HepG2 (cell line): ENCODE measurements around the gene NXPH1. TPM values are rescaled to one million over a fixed set of nuclear protein-coding genes. Genes with fewer than 3 reads are reported as not detected.

ENCODE experiments used
- ATAC-seq: fragments of 200-7000 bp; cut with Tn5 transposase; 3 replicates; pipeline ENCODE4 v1.9.1; 2020; ENCODE audit warnings: mild to moderate bottlenecking, moderate library complexity
- BruUV-seq: library from RNA; stranded (reverse); fragments of 400-500 nt; replicated peaks from 2 replicates; lab custom pipeline; 2021; lab: Mats Ljungman, UMichigan
- CTCF ChIA-PET: fragments of 300-600 bp; formaldehyde crosslinking; extraction: SDS; loops from one replicate; lab custom pipeline; 2021; ENCODE audit warnings: low total read pairs, inconsistent platforms, low intra/inter-chr PET ratio; lab: Yijun Ruan, JAX
- POLR2A ChIA-PET: fragments of 350-600 bp; sonication (Branson Sonifier 250); formaldehyde crosslinking; loops from one replicate; lab custom pipeline; 2020; ENCODE audit warnings: antibody characterized with exemption, inconsistent platforms; lab: Yijun Ruan, JAX
- DNase-seq: peaks from one replicate; pipeline ENCODE4 v3.0.0-alpha.2; 2015; ENCODE audit warnings: low spot score
- FAIRE-seq: peaks from 3 replicates; lab custom pipeline; 2011; peaks lifted over from hg19 to GRCh38; lab: Jason Lieb, UNC
- H2AFZ ChIP-seq: one replicate; pipeline ENCODE4 v1.6.1; 2011; ENCODE audit warnings: low read length, inconsistent platforms
- H3K27ac ChIP-seq: fragments of 300-600 bp; 3 replicates; pipeline ENCODE4 v1.8.0; 2011; ENCODE audit warnings: mixed run types, mild to moderate bottlenecking, mixed read lengths, low read length, inconsistent platforms; ENCODE audit not compliant: insufficient read depth; ENCODE audit errors: extremely low read length
- H3K27me3 ChIP-seq, 2 experiments: fragments of 200-600 bp in 1 of 2; 2 replicates in 1 of 2; 3 replicates in 1 of 2; pipeline versions ENCODE4 v1.6.0 to v1.8.0; 2011; ENCODE audit warnings: low read length in 2 of 2, mild to moderate bottlenecking in 2 of 2, moderate library complexity in 2 of 2, inconsistent platforms in 1 of 2; ENCODE audit not compliant: insufficient read depth in 2 of 2, control insufficient read depth in 1 of 2
- H3K36me3 ChIP-seq, 2 experiments: fragments of 200-600 bp in 1 of 2; replicated peaks in 1 of 2; 2 replicates in 1 of 2; 3 replicates in 1 of 2; pipeline versions ENCODE4 v1.5.1 to v1.8.0; 2011; ENCODE audit warnings: low read length in 2 of 2, inconsistent platforms in 1 of 2; ENCODE audit not compliant: insufficient read depth in 2 of 2, control insufficient read depth in 1 of 2
- H3K4me1 ChIP-seq: 2 replicates; pipeline ENCODE4 v1.5.1; 2012; ENCODE audit warnings: low read length, inconsistent platforms; ENCODE audit not compliant: insufficient read depth
- H3K4me2 ChIP-seq: 2 replicates; pipeline ENCODE4 v1.6.0; 2011; ENCODE audit warnings: low read depth, low read length, inconsistent platforms
- H3K4me3 ChIP-seq, 3 experiments: fragments of 200-600 bp in 1 of 3; sonication (generic), shearing (Covaris generic) in 1 of 3; replicated peaks in 1 of 3; 2 replicates each; pipeline ENCODE4 v1.5.1; 2011 to 2016; ENCODE audit warnings: low read length in 3 of 3, inconsistent platforms in 2 of 3, low read depth in 2 of 3, mild to moderate bottlenecking in 2 of 3, control low read depth in 1 of 3, mixed read lengths in 1 of 3; ENCODE audit not compliant: insufficient read depth in 1 of 3
- H3K79me2 ChIP-seq: one replicate; pipeline ENCODE4 v1.6.1; 2011; ENCODE audit warnings: low read length, inconsistent platforms; ENCODE audit not compliant: insufficient read depth
- H3K9ac ChIP-seq: 2 replicates; pipeline ENCODE4 v1.6.0; 2011; ENCODE audit warnings: mild to moderate bottlenecking, low read depth, low read length, inconsistent platforms; ENCODE audit not compliant: insufficient read depth
- H3K9me3 ChIP-seq: 2 replicates; pipeline ENCODE4 v1.5.1; 2012; ENCODE audit warnings: mild to moderate bottlenecking, low read length
- H4K20me1 ChIP-seq: 2 replicates; pipeline ENCODE4 v1.6.0; 2011; ENCODE audit warnings: inconsistent platforms, mild to moderate bottlenecking, low read length, moderate library complexity; ENCODE audit not compliant: insufficient read depth
- EHMT2 ChIP-seq: fragments of 200-600 bp; sonication (generic); IDR thresholded peaks from 2 replicates; pipeline ENCODE4 v1.7.0; 2017; ENCODE audit warnings: antibody characterized with exemption, low read depth, low read length, borderline replicate concordance
- MIER2 ChIP-seq: IDR thresholded peaks from 2 replicates; pipeline ENCODE4 v1.6.1; 2016; ENCODE audit warnings: missing biosample characterization, missing genetic modification reagents
- MIXL1 ChIP-seq: IDR thresholded peaks from 2 replicates; pipeline ENCODE4 v1.6.1; 2016
- SAFB2 ChIP-seq: sonication (generic); formaldehyde crosslinking; IDR thresholded peaks from 2 replicates; pipeline ENCODE4 v1.5.1; 2020; ENCODE audit warnings: missing genetic modification reagents, low read depth, mild to moderate bottlenecking, borderline replicate concordance
- SIX4 ChIP-seq: sonication (generic); formaldehyde crosslinking; IDR thresholded peaks from 2 replicates; pipeline ENCODE4 v1.4.0; 2020; ENCODE audit warnings: missing genetic modification reagents
- SUZ12 ChIP-seq: fragments of 150-350 bp; IDR thresholded peaks from 2 replicates; pipeline ENCODE4 v1.6.1; 2014; ENCODE audit warnings: low read depth, low read length
- ZBTB3 ChIP-seq: sonication (generic); formaldehyde crosslinking; IDR thresholded peaks from 2 replicates; pipeline ENCODE4 v1.4.0; 2020; ENCODE audit warnings: low read depth, mild to moderate bottlenecking, moderate library complexity, missing genetic modification reagents, borderline replicate concordance
- ZNF230 ChIP-seq: sonication (generic); formaldehyde crosslinking; IDR thresholded peaks from 2 replicates; pipeline ENCODE4 v1.4.0; 2020; ENCODE audit warnings: mild to moderate bottlenecking, missing genetic modification reagents
- ZNF24 ChIP-seq: fragments of 450-650 bp; IDR thresholded peaks from 2 replicates; pipeline ENCODE4 v1.6.1; 2017; ENCODE audit warnings: antibody characterized with exemption, mild to moderate bottlenecking
- ZNF547 ChIP-seq: sonication (generic); formaldehyde crosslinking; IDR thresholded peaks from 2 replicates; pipeline ENCODE4 v1.5.1; 2020; ENCODE audit warnings: mild to moderate bottlenecking, missing genetic modification reagents
- ZNF660 ChIP-seq: sonication (generic); formaldehyde crosslinking; IDR thresholded peaks from 2 replicates; pipeline ENCODE4 v1.5.1; 2020; ENCODE audit warnings: mild to moderate bottlenecking, low read depth, missing genetic modification reagents, borderline replicate concordance
- WGBS: methylation state at CpG from one replicate; pipeline ENCODE4 v1.1.6; 2017; ENCODE audit warnings: low lambda C conversion rate; 5-methylcytosine and 5-hydroxymethylcytosine counted together
- in situ Hi-C: cut with HindIII; loops from 2 replicates; pipeline ENCODE4 v1.10.0; 2017; ENCODE audit warnings: low pct_unique_long_range_greater_than_20kb; ENCODE audit not compliant: extremely low pct_ligation_motif_present
- intact Hi-C: fragments of 100-400 bp; cut with micrococcal nuclease; formaldehyde crosslinking; loops from one replicate; pipeline ENCODE4 v1.10.0; 2022; ENCODE audit not compliant: unreplicated experiment
- polyA plus RNA-seq, 8 experiments: library from polyadenylated mRNA; depleted of rRNA in 3 of 8; stranded (reverse) in 7 of 8; unstranded in 1 of 8; fragments of >200 nt; fragmentation: Illumina TruSeq in 4 of 8; extraction: Trizol in 4 of 8; gene quantifications; 2 replicates each; pipeline versions ENCODE4 v1.2.1 to v1.2.3, GENCODE V29; 2011 to 2016; ENCODE audit warnings: low read depth in 4 of 8, missing spikeins in 1 of 8, mixed read lengths in 1 of 8; ENCODE audit not compliant: insufficient read depth in 1 of 8
- total RNA-seq, 5 experiments: library from RNA; depleted of rRNA; stranded (reverse); fragments of >200 nt; fragmentation: Illumina TruSeq; extraction: Trizol; gene quantifications; 2 replicates each; pipeline ENCODE4 v1.2.3, GENCODE V29; 2016; ENCODE audit warnings: low read depth in 1 of 5
- TF ChIP-seq, protein P1 (sequence below): sonication (generic); formaldehyde crosslinking; IDR thresholded peaks from 2 replicates; pipeline ENCODE4 v1.5.0; 2020; ENCODE audit warnings: missing genetic modification reagents
- TF ChIP-seq, protein P2 (sequence below): sonication (generic); formaldehyde crosslinking; conservative IDR thresholded peaks from 2 replicates; pipeline ENCODE4 v1.4.0; 2020; ENCODE audit warnings: missing genetic modification reagents
- TF ChIP-seq, protein P3 (sequence below): sonication (generic); formaldehyde crosslinking; IDR thresholded peaks from 2 replicates; pipeline ENCODE4 v1.5.0; 2020; ENCODE audit warnings: mild to moderate bottlenecking, missing genetic modification reagents
- TF ChIP-seq, protein P4 (sequence below): sonication (generic); formaldehyde crosslinking; IDR thresholded peaks from 2 replicates; pipeline ENCODE4 v1.4.0; 2020; ENCODE audit warnings: mild to moderate bottlenecking, missing genetic modification reagents

The NXPH1 gene
- total and polyA plus RNA-seq, 2 of the 13 experiments (the other 11 are each of a cell fraction or from before 2014, with no cell fraction given), result not detected

DNA sequence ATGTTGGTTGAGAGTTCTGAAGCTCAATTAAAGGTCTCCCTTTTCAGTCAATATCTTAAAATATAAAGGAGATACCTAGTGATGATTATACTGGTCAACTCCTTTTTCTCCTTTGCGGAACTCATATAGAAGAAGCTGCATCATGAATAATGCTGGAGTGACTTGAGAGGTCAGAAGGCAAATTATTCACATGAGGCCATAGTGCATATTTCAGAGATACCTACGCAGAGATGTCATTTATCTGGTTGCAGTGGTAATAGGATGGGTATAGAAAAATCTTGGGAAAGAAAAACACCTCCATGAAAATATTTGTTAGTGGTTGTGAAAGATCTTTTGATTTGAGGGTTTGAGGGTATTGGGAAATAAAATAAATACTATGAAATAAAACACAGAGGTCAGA lies 47.7 kb downstream of the NXPH1 start:
- no peak for ATAC-seq
- Histone ChIP-seq H3K79me2 (no peaks in the 10 kb centered on the region), H3K4me2 (no peak overlapping the region), H3K4me1 (no peaks in the 10 kb centered on the region), H3K27ac (no peak overlapping the region), H4K20me1 (no peaks in the 10 kb centered on the region), H3K9me3 (peaks cover 19% of the 10 kb centered on the region), H3K36me3 (no peaks in the 10 kb centered on the region), H2AFZ (no peak overlapping the region), H3K4me3 (no peak overlapping the region), H3K27me3 (no peaks in the 10 kb centered on the region), H3K9ac (no peak overlapping the region)
- intact Hi-C loops (no loop called here), in situ Hi-C loops (no loop called here)
- no peak for DNase-seq
- TF ChIP-seq SAFB2 (CRISPR knock-in tag), result no peak
- TF ChIP-seq, protein P1, sequence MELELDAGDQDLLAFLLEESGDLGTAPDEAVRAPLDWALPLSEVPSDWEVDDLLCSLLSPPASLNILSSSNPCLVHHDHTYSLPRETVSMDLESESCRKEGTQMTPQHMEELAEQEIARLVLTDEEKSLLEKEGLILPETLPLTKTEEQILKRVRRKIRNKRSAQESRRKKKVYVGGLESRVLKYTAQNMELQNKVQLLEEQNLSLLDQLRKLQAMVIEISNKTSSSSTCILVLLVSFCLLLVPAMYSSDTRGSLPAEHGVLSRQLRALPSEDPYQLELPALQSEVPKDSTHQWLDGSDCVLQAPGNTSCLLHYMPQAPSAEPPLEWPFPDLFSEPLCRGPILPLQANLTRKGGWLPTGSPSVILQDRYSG (CRISPR knock-in tag), result no peak
- TF ChIP-seq EHMT2, result no peak
- TF ChIP-seq, protein P2, sequence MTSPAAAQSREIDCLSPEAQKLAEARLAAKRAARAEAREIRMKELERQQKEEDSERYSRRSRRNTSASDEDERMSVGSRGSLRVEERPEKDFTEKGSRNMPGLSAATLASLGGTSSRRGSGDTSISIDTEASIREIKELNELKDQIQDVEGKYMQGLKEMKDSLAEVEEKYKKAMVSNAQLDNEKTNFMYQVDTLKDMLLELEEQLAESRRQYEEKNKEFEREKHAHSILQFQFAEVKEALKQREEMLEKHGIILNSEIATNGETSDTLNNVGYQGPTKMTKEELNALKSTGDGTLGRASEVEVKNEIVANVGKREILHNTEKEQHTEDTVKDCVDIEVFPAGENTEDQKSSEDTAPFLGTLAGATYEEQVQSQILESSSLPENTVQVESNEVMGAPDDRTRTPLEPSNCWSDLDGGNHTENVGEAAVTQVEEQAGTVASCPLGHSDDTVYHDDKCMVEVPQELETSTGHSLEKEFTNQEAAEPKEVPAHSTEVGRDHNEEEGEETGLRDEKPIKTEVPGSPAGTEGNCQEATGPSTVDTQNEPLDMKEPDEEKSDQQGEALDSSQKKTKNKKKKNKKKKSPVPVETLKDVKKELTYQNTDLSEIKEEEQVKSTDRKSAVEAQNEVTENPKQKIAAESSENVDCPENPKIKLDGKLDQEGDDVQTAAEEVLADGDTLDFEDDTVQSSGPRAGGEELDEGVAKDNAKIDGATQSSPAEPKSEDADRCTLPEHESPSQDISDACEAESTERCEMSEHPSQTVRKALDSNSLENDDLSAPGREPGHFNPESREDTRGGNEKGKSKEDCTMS (CRISPR knock-in tag), result no peak
- TF ChIP-seq, protein P3, sequence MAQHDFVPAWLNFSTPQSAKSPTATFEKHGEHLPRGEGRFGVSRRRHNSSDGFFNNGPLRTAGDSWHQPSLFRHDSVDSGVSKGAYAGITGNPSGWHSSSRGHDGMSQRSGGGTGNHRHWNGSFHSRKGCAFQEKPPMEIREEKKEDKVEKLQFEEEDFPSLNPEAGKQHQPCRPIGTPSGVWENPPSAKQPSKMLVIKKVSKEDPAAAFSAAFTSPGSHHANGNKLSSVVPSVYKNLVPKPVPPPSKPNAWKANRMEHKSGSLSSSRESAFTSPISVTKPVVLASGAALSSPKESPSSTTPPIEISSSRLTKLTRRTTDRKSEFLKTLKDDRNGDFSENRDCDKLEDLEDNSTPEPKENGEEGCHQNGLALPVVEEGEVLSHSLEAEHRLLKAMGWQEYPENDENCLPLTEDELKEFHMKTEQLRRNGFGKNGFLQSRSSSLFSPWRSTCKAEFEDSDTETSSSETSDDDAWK (CRISPR knock-in tag), result no peak
- no peak for TF ChIP-seq ZNF24
- TF ChIP-seq MIER2, result no peak
- no peak for TF ChIP-seq ZNF660 (CRISPR knock-in tag)
- TF ChIP-seq SUZ12, result no peak
- TF ChIP-seq SIX4 (CRISPR knock-in tag), result no peak
- TF ChIP-seq ZNF547 (CRISPR knock-in tag), result no peak
- no peak for TF ChIP-seq MIXL1 (CRISPR knock-in tag)
- TF ChIP-seq ZBTB3 (CRISPR knock-in tag), result no peak
- TF ChIP-seq, protein P4, sequence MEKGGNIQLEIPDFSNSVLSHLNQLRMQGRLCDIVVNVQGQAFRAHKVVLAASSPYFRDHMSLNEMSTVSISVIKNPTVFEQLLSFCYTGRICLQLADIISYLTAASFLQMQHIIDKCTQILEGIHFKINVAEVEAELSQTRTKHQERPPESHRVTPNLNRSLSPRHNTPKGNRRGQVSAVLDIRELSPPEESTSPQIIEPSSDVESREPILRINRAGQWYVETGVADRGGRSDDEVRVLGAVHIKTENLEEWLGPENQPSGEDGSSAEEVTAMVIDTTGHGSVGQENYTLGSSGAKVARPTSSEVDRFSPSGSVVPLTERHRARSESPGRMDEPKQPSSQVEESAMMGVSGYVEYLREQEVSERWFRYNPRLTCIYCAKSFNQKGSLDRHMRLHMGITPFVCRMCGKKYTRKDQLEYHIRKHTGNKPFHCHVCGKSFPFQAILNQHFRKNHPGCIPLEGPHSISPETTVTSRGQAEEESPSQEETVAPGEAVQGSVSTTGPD (CRISPR knock-in tag), result no peak
- no peak for TF ChIP-seq ZNF230 (CRISPR knock-in tag)
- WGBS, result 37% methylated on average over 2 of the region's 2 CpGs
- ChIA-PET CTCF (no interaction called here), POLR2A (no interaction called here)
- no peak for FAIRE-seq
- no TSS peak for BruUV-seq
